ENCODE results near the gene COX6A2. TPM values are rescaled to one million over a fixed set of nuclear protein-coding genes. Genes with fewer than 3 reads are reported as not detected.

Gene COX6A2
- polyA plus RNA-seq, 1 experiment: not detected

DNA sequence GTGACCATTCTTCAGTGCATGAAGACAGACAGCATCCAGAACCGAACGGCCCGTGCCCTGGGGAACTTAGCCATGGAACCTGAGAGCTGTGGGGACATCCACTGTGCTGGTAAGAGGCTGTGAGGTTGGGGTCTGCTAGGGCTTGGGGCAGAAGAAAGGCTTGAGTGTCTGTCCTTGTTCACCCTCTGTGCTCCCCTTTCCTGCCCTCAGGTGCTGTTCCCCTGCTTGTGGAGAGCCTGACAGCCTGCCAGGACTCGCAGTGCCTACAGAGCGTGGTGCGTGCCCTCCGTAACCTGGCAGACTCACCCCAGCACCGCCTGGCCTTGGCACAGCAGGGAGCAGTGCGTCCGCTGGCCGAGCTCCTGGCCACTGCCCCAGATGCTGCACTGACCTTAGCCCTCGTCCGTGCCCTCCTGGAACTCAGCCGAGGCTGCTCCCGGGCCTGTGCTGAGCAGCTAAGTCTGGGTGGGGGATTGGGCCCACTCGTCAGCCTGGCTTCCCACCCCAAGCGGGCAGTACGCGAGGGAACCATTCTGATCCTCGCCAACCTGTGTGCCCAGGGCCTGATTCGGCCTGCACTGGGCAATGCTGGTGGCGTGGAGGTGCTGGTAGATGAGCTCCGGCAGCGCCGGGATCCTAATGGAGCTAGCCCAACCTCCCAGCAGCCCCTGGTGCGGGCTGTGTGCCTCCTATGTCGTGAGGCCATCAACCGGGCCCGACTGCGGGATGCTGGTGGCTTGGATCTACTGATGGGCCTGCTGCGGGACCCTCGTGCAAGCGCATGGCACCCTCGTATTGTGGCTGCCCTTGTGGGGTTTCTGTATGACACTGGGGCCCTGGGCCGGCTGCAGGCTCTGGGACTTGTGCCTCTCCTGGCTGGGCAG is 34.0 kb upstream of the COX6A2 start:
- no peak for DNase-seq (ENCODE audit: low read depth)
- no peak overlapping the region for H3K4me3 ChIP-seq (ENCODE audit: low read depth, low read length)
- ChIA-PET CTCF (interaction anchor here (0.9 to 5.2 kb wide), 3 partner anchors 8 to 247 kb away, joined by 3 to 52 read pairs (median 8); partner anchors contain the start of gene TGFB1I1), POLR2A (no interaction called here)
- TF ChIP-seq, protein P1, sequence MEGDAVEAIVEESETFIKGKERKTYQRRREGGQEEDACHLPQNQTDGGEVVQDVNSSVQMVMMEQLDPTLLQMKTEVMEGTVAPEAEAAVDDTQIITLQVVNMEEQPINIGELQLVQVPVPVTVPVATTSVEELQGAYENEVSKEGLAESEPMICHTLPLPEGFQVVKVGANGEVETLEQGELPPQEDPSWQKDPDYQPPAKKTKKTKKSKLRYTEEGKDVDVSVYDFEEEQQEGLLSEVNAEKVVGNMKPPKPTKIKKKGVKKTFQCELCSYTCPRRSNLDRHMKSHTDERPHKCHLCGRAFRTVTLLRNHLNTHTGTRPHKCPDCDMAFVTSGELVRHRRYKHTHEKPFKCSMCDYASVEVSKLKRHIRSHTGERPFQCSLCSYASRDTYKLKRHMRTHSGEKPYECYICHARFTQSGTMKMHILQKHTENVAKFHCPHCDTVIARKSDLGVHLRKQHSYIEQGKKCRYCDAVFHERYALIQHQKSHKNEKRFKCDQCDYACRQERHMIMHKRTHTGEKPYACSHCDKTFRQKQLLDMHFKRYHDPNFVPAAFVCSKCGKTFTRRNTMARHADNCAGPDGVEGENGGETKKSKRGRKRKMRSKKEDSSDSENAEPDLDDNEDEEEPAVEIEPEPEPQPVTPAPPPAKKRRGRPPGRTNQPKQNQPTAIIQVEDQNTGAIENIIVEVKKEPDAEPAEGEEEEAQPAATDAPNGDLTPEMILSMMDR (IDR thresholded peaks at IDR 0.05; ENCODE audit: insufficient read depth, low read depth, low read length): no peak
- peaks cover 27% of the 10 kb centered on the region for H3K36me3 ChIP-seq (ENCODE audit: control insufficient read depth, insufficient read depth, low read length)
- H3K27me3 ChIP-seq (ENCODE audit: control insufficient read depth, insufficient read depth, low read length): no peaks in the 10 kb centered on the region

DNA sequence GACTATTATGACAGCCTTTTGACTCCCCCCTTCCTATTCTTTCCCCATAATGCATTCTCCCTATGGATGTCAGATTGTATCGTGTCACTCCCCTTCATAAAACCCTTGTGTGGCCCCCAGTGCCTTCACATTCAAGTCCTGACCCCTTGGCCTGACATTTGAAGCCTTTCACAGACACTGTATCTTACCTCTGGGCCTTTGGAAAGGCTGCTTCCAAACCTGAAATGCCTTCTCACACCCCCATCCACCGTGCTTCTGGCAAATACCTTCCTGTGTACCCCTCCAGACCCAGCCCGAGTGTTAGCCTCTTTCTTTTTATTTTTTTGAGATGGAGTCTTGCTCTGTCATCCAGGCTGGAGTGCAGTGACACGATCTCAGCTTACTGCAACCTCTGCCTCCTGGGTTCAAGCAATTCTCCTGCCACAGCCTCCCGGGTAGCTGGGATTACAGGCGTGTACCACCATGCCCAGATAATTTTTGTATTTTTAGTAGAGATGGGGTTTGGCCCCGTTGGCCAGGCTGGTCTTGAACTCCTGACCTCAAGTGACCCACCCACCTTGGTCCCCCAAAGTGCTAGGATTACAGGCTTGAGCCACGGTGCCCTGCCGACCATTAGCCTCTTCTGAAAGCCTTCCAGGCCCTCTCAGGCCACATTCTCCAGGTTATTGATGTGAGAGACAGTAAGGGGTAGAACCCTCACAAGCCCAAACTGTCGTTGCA is 33.2 kb upstream of the COX6A2 start:
- CTCF ChIA-PET: interaction anchor here (0.6 to 5.2 kb wide), 17 partner anchors 9 to 616 kb away, joined by 3 to 52 read pairs (median 4); partner anchors contain the start of genes HSD3B7 and TGFB1I1
- no peak for DNase-seq (ENCODE audit: low read depth)
- H3K36me3 ChIP-seq (ENCODE audit: control insufficient read depth, insufficient read depth, low read length): peaks cover 27% of the 10 kb centered on the region
- TF ChIP-seq, protein P1 (IDR thresholded peaks at IDR 0.05; ENCODE audit: insufficient read depth, low read depth, low read length): no peak
- no peaks in the 10 kb centered on the region for H3K27me3 ChIP-seq (ENCODE audit: control insufficient read depth, insufficient read depth, low read length)
- POLR2A ChIA-PET: interaction anchor here (0.6 to 1.0 kb wide), 3 partner anchors 11 to 508 kb away, joined by 3 to 6 read pairs (median 3); partner anchors contain the start of gene TGFB1I1
- no peak overlapping the region for H3K4me3 ChIP-seq (ENCODE audit: low read depth, low read length)

DNA sequence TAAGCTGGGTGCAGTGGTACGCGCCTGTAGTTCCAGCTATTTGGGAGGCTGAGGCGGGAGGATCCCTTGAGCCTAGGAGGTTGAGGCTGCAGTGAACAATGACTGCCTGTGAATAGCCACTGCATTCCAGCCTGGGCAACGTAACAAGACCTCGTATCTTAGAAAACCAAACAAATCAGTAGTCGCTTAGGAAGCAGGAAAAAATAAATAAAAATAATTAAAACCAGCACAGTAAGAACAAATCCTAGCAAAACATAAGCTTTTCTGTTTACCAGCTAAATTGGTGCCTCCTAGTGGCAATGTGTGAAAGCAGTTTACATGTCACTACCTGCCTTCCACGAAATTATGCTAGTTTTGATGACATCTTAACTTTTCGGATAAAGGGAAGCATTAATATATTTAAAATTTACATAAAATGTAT is 32.4 kb upstream of the COX6A2 start:
- Histone ChIP-seq H3K4me3 (ENCODE audit: low read depth, low read length) (peak overlapping the region; percentile 41), H3K27me3 (ENCODE audit: control insufficient read depth, insufficient read depth, low read length) (no peaks in the 10 kb centered on the region), H3K36me3 (ENCODE audit: control insufficient read depth, insufficient read depth, low read length) (peaks cover 19% of the 10 kb centered on the region)
- CTCF ChIA-PET: interaction anchor here (0.5 to 5.2 kb wide), 23 partner anchors 9 to 919 kb away, joined by 3 to 52 read pairs (median 4); partner anchors contain the start of genes HSD3B7, SLC5A2, TGFB1I1 and ZNF843
- TF ChIP-seq, protein P1 (IDR thresholded peaks at IDR 0.05; ENCODE audit: insufficient read depth, low read depth, low read length): peak; percentile 75
- no peak for DNase-seq (ENCODE audit: low read depth)
- POLR2A ChIA-PET: interaction anchor here (0.6 to 1.0 kb wide), 4 partner anchors 9 to 508 kb away, joined by 3 to 6 read pairs (median 3); partner anchors contain the start of gene TGFB1I1

DNA sequence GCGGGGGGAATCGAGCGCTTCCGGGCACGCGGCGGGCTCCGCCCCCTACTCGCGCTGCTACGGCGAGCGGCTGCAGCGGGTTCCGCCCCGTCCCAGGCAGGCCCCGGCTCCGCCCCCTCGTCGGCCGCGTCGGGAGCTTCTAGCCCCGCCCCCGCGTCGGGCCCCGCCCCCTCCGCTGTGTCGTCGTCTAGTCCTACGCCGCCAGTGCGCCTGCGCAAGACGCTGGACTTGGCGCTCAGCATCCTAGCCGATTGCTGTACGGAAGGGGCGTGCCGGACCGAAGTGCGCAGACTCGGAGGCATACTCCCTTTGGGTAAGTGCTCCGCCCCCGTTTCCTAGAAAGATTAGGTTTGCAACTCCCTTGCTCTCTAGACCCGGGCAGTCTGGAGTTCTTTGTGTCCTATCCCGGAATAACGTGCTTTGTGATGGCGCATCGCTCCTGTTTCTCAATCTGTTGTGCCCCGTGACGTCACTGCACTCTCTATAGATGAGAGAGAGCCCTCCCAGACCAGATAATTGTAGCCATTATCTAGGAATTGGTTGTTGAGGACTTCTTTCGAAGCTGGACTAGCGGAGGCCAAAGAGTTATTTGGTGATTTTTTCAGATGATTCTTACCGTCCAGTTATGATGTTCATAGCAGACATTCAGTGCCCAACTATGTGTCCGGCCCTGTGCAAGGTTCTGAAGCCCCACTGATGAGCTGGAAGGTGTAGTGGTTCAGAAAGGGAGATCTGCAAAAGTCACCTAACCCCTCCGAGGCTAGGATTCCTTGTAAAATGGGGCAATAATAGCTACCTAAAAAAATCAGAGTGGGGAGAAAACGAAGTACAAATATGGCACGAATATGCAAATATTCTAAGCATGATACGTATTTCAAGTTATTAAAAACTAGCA is 31.8 kb upstream of the COX6A2 start:
- CTCF ChIA-PET: interaction anchor here (0.5 to 5.2 kb wide), 25 partner anchors 8 to 919 kb away, joined by 3 to 52 read pairs (median 4); partner anchors contain the start of genes HSD3B7, SLC5A2, TGFB1I1 and ZNF843

More for the DNA sequence above, 31.8 kb upstream of the COX6A2 start:
- Histone ChIP-seq H3K27me3 (ENCODE audit: control insufficient read depth, insufficient read depth, low read length) (no peaks in the 10 kb centered on the region), H3K4me3 (ENCODE audit: low read depth, low read length) (peak overlapping the region; percentile 71), H3K36me3 (ENCODE audit: control insufficient read depth, insufficient read depth, low read length) (peaks cover 16% of the 10 kb centered on the region)
- TF ChIP-seq, protein P1 (IDR thresholded peaks at IDR 0.05; ENCODE audit: insufficient read depth, low read depth, low read length): no peak
- DNase-seq (ENCODE audit: low read depth): peak; percentile 96
- POLR2A ChIA-PET: interaction anchor here (0.6 to 2.3 kb wide), 7 partner anchors 8 to 532 kb away, joined by 3 to 8 read pairs (median 5); partner anchors contain the start of genes FUS, SLC5A2 and TGFB1I1

Data from BJ (cell line).